H1 (cell line): ENCODE results near the gene MKLN1. TPM values are rescaled to one million over a fixed set of nuclear protein-coding genes. Genes with fewer than 3 reads are reported as not detected.

Experiments
- CTCF ChIA-PET: fragments of 300-600 bp; sonication (Branson Sonifier 250); formaldehyde crosslinking; loops from one replicate; lab custom pipeline; 2021; ENCODE audit not compliant: partially characterized antibody; lab: Charles Lee
- POLR2A ChIA-PET: fragments of 300-600 bp; sonication (Branson Sonifier 250); formaldehyde crosslinking; loops from one replicate; lab custom pipeline; 2021; ENCODE audit warnings: inconsistent platforms; ENCODE audit not compliant: partially characterized antibody; lab: Charles Lee
- DNase-seq, 2 experiments: peaks; one replicate each; pipeline versions ENCODE4 v3.0.0 to v3.0.0-alpha.2; 2010 to 2022; ENCODE audit warnings: low spot score in 2 of 2, low read depth in 1 of 2, mixed read lengths in 1 of 2
- FAIRE-seq: peaks from 2 replicates; lab custom pipeline; 2011; peaks lifted over from hg19 to GRCh38; lab: Jason Lieb, UNC
- H2AFZ ChIP-seq: 2 replicates; pipeline ENCODE4 v1.8.1; 2012; ENCODE audit warnings: low read length, inconsistent platforms
- H2AK5ac ChIP-seq: 2 replicates; pipeline ENCODE4 v1.6.1; 2013; ENCODE audit warnings: low read depth, low read length
- H2BK120ac ChIP-seq: replicated peaks from 2 replicates; pipeline ENCODE3; 2013; ENCODE audit warnings: low read depth, low read length, inconsistent platforms
- H2BK12ac ChIP-seq: 2 replicates; pipeline ENCODE4 v1.6.1; 2013; ENCODE audit warnings: low read depth, low read length
- H2BK15ac ChIP-seq: 2 replicates; pipeline ENCODE4 v1.6.1; 2013; ENCODE audit warnings: low read length
- H2BK20ac ChIP-seq: 2 replicates; pipeline ENCODE4 v1.6.1; 2013; ENCODE audit warnings: low read length
- H2BK5ac ChIP-seq: 2 replicates; pipeline ENCODE4 v1.6.1; 2013; ENCODE audit warnings: low read depth, low read length
- H3K14ac ChIP-seq: 2 replicates; pipeline ENCODE4 v1.6.1; 2013; ENCODE audit warnings: inconsistent platforms; ENCODE audit not compliant: insufficient read length
- H3K18ac ChIP-seq: 2 replicates; pipeline ENCODE4 v1.6.1; 2013; ENCODE audit warnings: low read length; ENCODE audit errors: extremely low read depth
- H3K23ac ChIP-seq: 2 replicates; pipeline ENCODE4 v1.6.1; 2013; ENCODE audit warnings: inconsistent platforms; ENCODE audit not compliant: insufficient read length
- H3K23me2 ChIP-seq: 2 replicates; pipeline ENCODE4 v1.6.1; 2013; ENCODE audit warnings: low read depth, low read length
- H3K27ac ChIP-seq: 2 replicates; pipeline ENCODE4 v1.6.1; 2011; ENCODE audit warnings: low read depth, low read length, inconsistent platforms
- H3K27me3 ChIP-seq, 4 experiments: replicated peaks in 1 of 4; 1 replicate in 1 of 4; 2 replicates in 3 of 4; pipeline versions ENCODE4 v1.6.1 to v1.8.1; 2011 to 2013; ENCODE audit warnings: low read length in 3 of 4, mild to moderate bottlenecking in 3 of 4, inconsistent platforms in 2 of 4, mixed read lengths in 2 of 4, moderate library complexity in 1 of 4; ENCODE audit not compliant: control insufficient read depth in 3 of 4, insufficient read depth in 3 of 4; ENCODE audit errors: extremely low read depth in 1 of 4
- H3K36me3 ChIP-seq, 4 experiments: 2 replicates each; pipeline versions ENCODE4 v1.6.1 to v1.8.1; 2011 to 2013; ENCODE audit warnings: mild to moderate bottlenecking in 4 of 4, low read length in 3 of 4, moderate library complexity in 2 of 4, control low read depth in 1 of 4, inconsistent platforms in 1 of 4; ENCODE audit not compliant: insufficient read depth in 4 of 4, control insufficient read depth in 2 of 4
- H3K4ac ChIP-seq: replicated peaks from 2 replicates; pipeline ENCODE3; 2013; ENCODE audit warnings: low read length, low read depth, mixed read lengths, inconsistent platforms; ENCODE audit not compliant: insufficient read length
- H3K4me1 ChIP-seq, 4 experiments: replicated peaks in 1 of 4; 1 replicate in 1 of 4; 2 replicates in 3 of 4; pipeline versions ENCODE4 v1.6.1 to v1.8.1; 2011 to 2013; ENCODE audit warnings: low read length in 3 of 4, inconsistent platforms in 2 of 4, mixed read lengths in 1 of 4; ENCODE audit not compliant: insufficient read depth in 4 of 4, control insufficient read depth in 3 of 4
- H3K4me2 ChIP-seq, 2 experiments: 2 replicates each; pipeline versions ENCODE4 v1.6.1 to v1.8.1; 2011 to 2013; ENCODE audit warnings: low read depth in 2 of 2, low read length in 2 of 2, control low read depth in 1 of 2, inconsistent platforms in 1 of 2, mild to moderate bottlenecking in 1 of 2; ENCODE audit not compliant: insufficient read depth in 1 of 2
- H3K4me3 ChIP-seq, 4 experiments: fragments of 200-600, 300-600 bp in 1 of 4; sonication (generic), shearing (Covaris generic), sonication (Bioruptor Twin) in 1 of 4; 2 replicates each; pipeline versions ENCODE4 v1.5.1 to v1.8.1; 2011 to 2016; ENCODE audit warnings: low read length in 4 of 4, low read depth in 3 of 4, control low read depth in 2 of 4, inconsistent platforms in 2 of 4, mild to moderate bottlenecking in 2 of 4, mixed read lengths in 1 of 4, moderate library complexity in 1 of 4; ENCODE audit not compliant: insufficient read depth in 2 of 4; ENCODE audit errors: extremely low read depth in 1 of 4
- H3K56ac ChIP-seq: replicated peaks from 2 replicates; pipeline ENCODE3; 2013; ENCODE audit warnings: low read depth, mild to moderate bottlenecking, mixed read lengths, low read length, inconsistent platforms; ENCODE audit not compliant: insufficient read length
- H3K79me1 ChIP-seq: 2 replicates; pipeline ENCODE4 v1.6.1; 2013; ENCODE audit warnings: low read depth, low read length, control low read depth
- H3K79me2 ChIP-seq, 2 experiments: 2 replicates each; pipeline versions ENCODE4 v1.6.1 to v1.8.1; 2012 to 2013; ENCODE audit warnings: low read length in 2 of 2, mild to moderate bottlenecking in 2 of 2, inconsistent platforms in 1 of 2; ENCODE audit not compliant: insufficient read depth in 2 of 2, control insufficient read depth in 1 of 2
- H3K9ac ChIP-seq, 4 experiments: replicated peaks in 1 of 4; 1 replicate in 1 of 4; 2 replicates in 3 of 4; pipeline versions ENCODE4 v1.6.1 to v1.8.1; 2011 to 2013; ENCODE audit warnings: low read depth in 3 of 4, low read length in 3 of 4, control low read depth in 2 of 4, mild to moderate bottlenecking in 2 of 4, moderate library complexity in 2 of 4, inconsistent platforms in 1 of 4; ENCODE audit errors: extremely low read depth in 1 of 4
- H3K9me3 ChIP-seq, 2 experiments: 2 replicates each; pipeline versions ENCODE4 v1.6.1 to v1.8.1; 2012 to 2013; ENCODE audit warnings: mild to moderate bottlenecking in 2 of 2, moderate library complexity in 2 of 2, control low read depth in 1 of 2, inconsistent platforms in 1 of 2, low read depth in 1 of 2, low read length in 1 of 2, mixed read lengths in 1 of 2; ENCODE audit not compliant: insufficient read depth in 2 of 2
- H4K20me1 ChIP-seq, 2 experiments: replicated peaks in 1 of 2; 2 replicates each; pipeline versions ENCODE3 to v1.8.1; 2011 to 2013; ENCODE audit warnings: inconsistent platforms in 2 of 2, low read length in 2 of 2, mild to moderate bottlenecking in 1 of 2; ENCODE audit not compliant: insufficient read depth in 2 of 2, control insufficient read depth in 1 of 2
- H4K5ac ChIP-seq: 2 replicates; pipeline ENCODE4 v1.6.1; 2013; ENCODE audit warnings: low read length, low read depth, mixed read lengths, inconsistent platforms; ENCODE audit not compliant: insufficient read length
- H4K8ac ChIP-seq: 2 replicates; pipeline ENCODE4 v1.8.0; 2013; ENCODE audit warnings: mild to moderate bottlenecking, moderate library complexity, low read length, inconsistent platforms; ENCODE audit not compliant: insufficient read depth; ENCODE audit errors: extremely low read depth
- H4K91ac ChIP-seq: replicated peaks from 2 replicates; pipeline ENCODE3; 2013; ENCODE audit warnings: low read length, mixed read lengths, inconsistent platforms; ENCODE audit not compliant: insufficient read length
- BACH1 ChIP-seq: IDR thresholded peaks from 2 replicates; pipeline ENCODE4 v1.6.1; 2012; ENCODE audit warnings: low read length, improper control_type of control experiment
- BRCA1 ChIP-seq: IDR thresholded peaks from 2 replicates; pipeline ENCODE4 v1.6.1; 2012; ENCODE audit warnings: low read depth, low read length, improper control_type of control experiment
- CBX5 ChIP-seq: fragments of 300-800, 300-1000 bp; sonication (generic); IDR thresholded peaks from 2 replicates; pipeline ENCODE4 v1.7.1; 2016; ENCODE audit warnings: antibody characterized with exemption, low read length, low read depth
- CHD2 ChIP-seq: IDR thresholded peaks from 2 replicates; pipeline ENCODE4 v1.6.1; 2012; ENCODE audit warnings: low read length, improper control_type of control experiment
- CTCF ChIP-seq, 3 experiments: IDR thresholded peaks; 1 replicate in 2 of 3; 2 replicates in 1 of 3; pipeline versions ENCODE4 v1.5.1 to v1.6.1; 2011; ENCODE audit warnings: low read length in 3 of 3, mild to moderate bottlenecking in 3 of 3, inconsistent platforms in 2 of 3, low read depth in 1 of 3, moderate library complexity in 1 of 3; ENCODE audit not compliant: insufficient read depth in 1 of 3; ENCODE audit errors: control extremely low read depth in 1 of 3
- JUN ChIP-seq: IDR thresholded peaks from 2 replicates; pipeline ENCODE4 v1.6.1; 2011; ENCODE audit warnings: low read depth, mild to moderate bottlenecking, improper control_type of control experiment, low read length
- KDM5A ChIP-seq: fragments of 200-600 bp; IDR thresholded peaks from 2 replicates; pipeline ENCODE4 v1.7.1; 2012; ENCODE audit warnings: mild to moderate bottlenecking, low read length, inconsistent platforms, mixed read lengths
- NANOG ChIP-seq: IDR thresholded peaks from 2 replicates; pipeline ENCODE4 v1.6.1; 2011; ENCODE audit warnings: low read length, low read depth, mild to moderate bottlenecking, inconsistent platforms; ENCODE audit not compliant: insufficient read depth, poor library complexity, severe bottlenecking
- RNF2 ChIP-seq: fragments of 200-900, 300-1000 bp; sonication (generic); IDR thresholded peaks from 2 replicates; pipeline ENCODE4 v1.7.1; 2016; ENCODE audit warnings: borderline replicate concordance, low read depth, mild to moderate bottlenecking, antibody characterized with exemption, low read length; ENCODE audit not compliant: poor library complexity, severe bottlenecking; ENCODE audit errors: missing control alignments
- SP2 ChIP-seq: IDR thresholded peaks from 2 replicates; pipeline ENCODE4 v1.6.1; 2012; ENCODE audit warnings: mild to moderate bottlenecking, low read length, inconsistent platforms
- SP4 ChIP-seq: IDR thresholded peaks from 2 replicates; pipeline ENCODE4 v1.6.1; 2012; ENCODE audit warnings: low read length, inconsistent platforms
- TAF1 ChIP-seq: IDR thresholded peaks from 2 replicates; pipeline ENCODE4 v1.6.1; 2011; ENCODE audit warnings: mild to moderate bottlenecking, low read depth, low read length
- WGBS, 2 experiments: shearing (Covaris generic) in 1 of 2; methylation state at CpG; one replicate each; pipeline versions ENCODE4 v1.1.6 to v1.1.7; 2013 to 2015; ENCODE audit warnings: low lambda C conversion rate in 2 of 2, mixed read lengths in 2 of 2, inconsistent platforms in 1 of 2, low coverage in 1 of 2, missing lambda C conversion rate in 1 of 2; ENCODE audit not compliant: insufficient replicate concordance in 2 of 2, insufficient coverage in 1 of 2, insufficient read length in 1 of 2; ENCODE audit errors: extremely low coverage in 1 of 2, missing lambda C conversion rate in 1 of 2; 5-methylcytosine and 5-hydroxymethylcytosine counted together
- polyA plus RNA-seq, 7 experiments: library from polyadenylated mRNA; depleted of rRNA in 3 of 7; stranded (reverse) in 5 of 7; unstranded in 2 of 7; fragments of >200 nt in 5 of 7; fragments of 200-250 nt in 2 of 7; gene quantifications; 1 replicate in 5 of 7; 2 replicates in 1 of 7; 4 replicates in 1 of 7; pipeline versions ENCODE4 v1.2.1 to v1.2.3, GENCODE V29; 2011 to 2013; ENCODE audit warnings: missing spikeins in 2 of 7, mixed read lengths in 2 of 7
- total RNA-seq: library from RNA; stranded (reverse); fragmentation: NEBNext Ultra II Directional; extraction: Animal tissue kit (Norgen Biotek cat#: 25700); gene quantifications from 2 replicates; pipeline ENCODE4 v1.2.1, GENCODE V29; 2021

Gene MKLN1
- total and polyA plus RNA-seq, 2 of the 8 experiments (the other 6 are each of a cell fraction or from before 2014, with no cell fraction given) = 22.3 to 50.9 TPM

- POLR2A ChIA-PET = no interaction called here
- H4K20me1 ChIP-seq = no peaks in the 10 kb centered on the region
- H2BK20ac ChIP-seq = no peak overlapping the region
- H2BK12ac ChIP-seq = no peak overlapping the region
- no peak overlapping the region for H4K5ac ChIP-seq
- H3K9ac ChIP-seq = no peak overlapping the region
- peaks cover 0 to 12% of the 10 kb centered on the region in 2 experiments; a peak in 2 of 4 replicates for H3K79me2 ChIP-seq
- no peak overlapping the region for H2AK5ac ChIP-seq
- no peak overlapping the region for H2BK15ac ChIP-seq
- peaks cover 0 to 4% (median 0%) of the 10 kb centered on the region in 4 experiments; a peak in 1 of 7 replicates for H3K4me1 ChIP-seq
- no peak overlapping the region for H4K8ac ChIP-seq
- H3K79me1 ChIP-seq = no peaks in the 10 kb centered on the region
- H3K4me3 ChIP-seq = no peak overlapping the region
- no peak overlapping the region for H3K4ac ChIP-seq
- H3K14ac ChIP-seq = no peak overlapping the region
- no peaks in the 10 kb centered on the region for H3K23me2 ChIP-seq
- H3K4me2 ChIP-seq = no peak overlapping the region
- no peaks in the 10 kb centered on the region for H3K9me3 ChIP-seq
- H4K91ac ChIP-seq = no peak overlapping the region
- no peak overlapping the region for H2BK120ac ChIP-seq
- peaks cover 0 to 7% (median 0%) of the 10 kb centered on the region in 4 experiments; a peak in 1 of 8 replicates for H3K36me3 ChIP-seq
- no peak overlapping the region for H2AFZ ChIP-seq
- H3K56ac ChIP-seq = no peak overlapping the region
- no peak overlapping the region for H2BK5ac ChIP-seq
- no peak overlapping the region for H3K18ac ChIP-seq
- no peak overlapping the region for H3K27ac ChIP-seq
- CTCF ChIA-PET = interaction anchor here (0.5 to 1.2 kb wide), 2 partner anchors 13 to 21 kb away, joined by 3 to 6 read pairs; no protein-coding TSS in a partner anchor
- 84% methylated on average over 2 of the region's 2 CpGs; no CpG with 5 or more reads in 1 of the 2 experiments for WGBS, 2 experiments
- FAIRE-seq (no peak), DNase-seq (no peak)
- H3K23ac ChIP-seq = no peak overlapping the region
- H3K27me3 ChIP-seq = no peaks in the 10 kb centered on the region
- TF ChIP-seq JUN (no peak), CHD2 (no peak), KDM5A (no peak), CTCF (IDR thresholded peaks at IDR 0.05; ENCODE audit: control extremely low read depth in 1 of 3, insufficient read depth in 1 of 3, low read depth in 1 of 3, low read length in 3 of 3) (no peak), NANOG (no peak), BRCA1 (no peak), SP2 (no peak), RNF2 (no peak), BACH1 (no peak), TAF1 (no peak), SP4 (no peak), CBX5 (no peak)
Observed at GRCh38 chr7:131391145-131391544, 63.5 kb downstream of the MKLN1 start.
